ENCODE data around the gene SAP25.

The SAP25 gene

GRCh38 chr7:100580466-100581283, 7.0 kb upstream of the SAP25 start:
- no peaks in the 10 kb centered on the region for H3K9me3 ChIP-seq (replicated peaks; ENCODE audit: insufficient read depth, low read length)
- H3K9ac ChIP-seq (ENCODE audit: low read length), result no peak overlapping the region
- DNase-seq, result no peak
- no peaks in the 10 kb centered on the region for H3K27me3 ChIP-seq (replicated peaks; ENCODE audit: insufficient read depth, low read length)
- H3K9me2 ChIP-seq (replicated peaks; ENCODE audit: insufficient read depth, low read length), result no peaks in the 10 kb centered on the region
- H2AFZ ChIP-seq (ENCODE audit: low read length), result no peak overlapping the region
- H3K4me1 ChIP-seq (ENCODE audit: low read length), result peaks cover 11% of the 10 kb centered on the region; the same call in 1 of the 2 replicates
- peaks cover 38% of the 10 kb centered on the region for H3K79me2 ChIP-seq (ENCODE audit: low read length)
- H3K4me2 ChIP-seq (ENCODE audit: low read depth, low read length), result no peak overlapping the region
- H3K27ac ChIP-seq (ENCODE audit: low read length), result no peak overlapping the region
- H3K4me3 ChIP-seq (ENCODE audit: low read length), result no peak overlapping the region
- H4K20me1 ChIP-seq (ENCODE audit: insufficient read depth, low read length), result no peaks in the 10 kb centered on the region
- no peak for TF ChIP-seq EZH2phosphoT487 (IDR thresholded peaks at IDR 0.05; ENCODE audit: low read length)
- TF ChIP-seq EZH2 (optimal IDR thresholded peaks at IDR 0.05; ENCODE audit: low read depth, low read length), result no peak
- no peak for TF ChIP-seq CTCF (IDR thresholded peaks at IDR 0.05; ENCODE audit: low read length)
- no peaks in the 10 kb centered on the region for H3K36me3 ChIP-seq (replicated peaks; ENCODE audit: insufficient read depth, low read length)
- peaks cover 18% of the 10 kb centered on the region; the same call in 1 of the 2 replicates for H3F3A ChIP-seq (ENCODE audit: insufficient read depth, low read length)

- TF ChIP-seq EZH2phosphoT487 (IDR thresholded peaks at IDR 0.05; ENCODE audit: low read length) (no peak), EZH2 (optimal IDR thresholded peaks at IDR 0.05; ENCODE audit: low read depth, low read length) (no peak), CTCF (IDR thresholded peaks at IDR 0.05; ENCODE audit: low read length) (no peak)
- no peaks in the 10 kb centered on the region for H4K20me1 ChIP-seq (ENCODE audit: insufficient read depth, low read length)
- H3K9me3 ChIP-seq (replicated peaks; ENCODE audit: insufficient read depth, low read length), result no peaks in the 10 kb centered on the region
- H3K27ac ChIP-seq (ENCODE audit: low read length), result no peak overlapping the region
- no peak for DNase-seq
- H3K9me2 ChIP-seq (replicated peaks; ENCODE audit: insufficient read depth, low read length), result no peaks in the 10 kb centered on the region
- no peak overlapping the region for H3K9ac ChIP-seq (ENCODE audit: low read length)
- H2AFZ ChIP-seq (ENCODE audit: low read length), result no peak overlapping the region
- H3K79me2 ChIP-seq (ENCODE audit: low read length), result peaks cover 18% of the 10 kb centered on the region
- H3F3A ChIP-seq (ENCODE audit: insufficient read depth, low read length), result 0 out of 2 replicates have a peak, but pooled peaks cover 3% of the 10 kb centered on the region
- no peaks in the 10 kb centered on the region for H3K27me3 ChIP-seq (replicated peaks; ENCODE audit: insufficient read depth, low read length)
- peaks cover 6% of the 10 kb centered on the region; the same call in 1 of the 2 replicates for H3K4me1 ChIP-seq (ENCODE audit: low read length)
- no peaks in the 10 kb centered on the region for H3K36me3 ChIP-seq (replicated peaks; ENCODE audit: insufficient read depth, low read length)
- no peak overlapping the region for H3K4me2 ChIP-seq (ENCODE audit: low read depth, low read length)
- H3K4me3 ChIP-seq (ENCODE audit: low read length), result no peak overlapping the region
Observed at GRCh38 chr7:100578246-100579183, 4.8 kb upstream of the SAP25 start.

- DNase-seq, result no peak
- H3K27ac ChIP-seq (ENCODE audit: low read length), result no peak overlapping the region
- H3K79me2 ChIP-seq (ENCODE audit: low read length), result peaks cover 8% of the 10 kb centered on the region
- no peak overlapping the region for H2AFZ ChIP-seq (ENCODE audit: low read length)
- H3K4me1 ChIP-seq (ENCODE audit: low read length), result no peaks in the 10 kb centered on the region
- H3K27me3 ChIP-seq (replicated peaks; ENCODE audit: insufficient read depth, low read length), result no peaks in the 10 kb centered on the region
- TF ChIP-seq CTCF (IDR thresholded peaks at IDR 0.05; ENCODE audit: low read length) (no peak), EZH2 (optimal IDR thresholded peaks at IDR 0.05; ENCODE audit: low read depth, low read length) (no peak), EZH2phosphoT487 (IDR thresholded peaks at IDR 0.05; ENCODE audit: low read length) (no peak)
- no peaks in the 10 kb centered on the region for H3K9me3 ChIP-seq (replicated peaks; ENCODE audit: insufficient read depth, low read length)
- no peak overlapping the region for H3K4me3 ChIP-seq (ENCODE audit: low read length)
- no peak overlapping the region for H3K4me2 ChIP-seq (ENCODE audit: low read depth, low read length)
- no peaks in the 10 kb centered on the region for H4K20me1 ChIP-seq (ENCODE audit: insufficient read depth, low read length)
- no peaks in the 10 kb centered on the region for H3K9me2 ChIP-seq (replicated peaks; ENCODE audit: insufficient read depth, low read length)
- no peaks in the 10 kb centered on the region for H3F3A ChIP-seq (ENCODE audit: insufficient read depth, low read length)
- no peaks in the 10 kb centered on the region for H3K36me3 ChIP-seq (replicated peaks; ENCODE audit: insufficient read depth, low read length)
- no peak overlapping the region for H3K9ac ChIP-seq (ENCODE audit: low read length)
Observed at GRCh38 chr7:100577507-100577906, 3.8 kb upstream of the SAP25 start.

Measured in MM.1S (cell line).